Astrocyte of the hippocampus (primary cell): ENCODE results near the gene PLA2G4D.
A peak's percentile ranks its signal among the peaks of the same experiment; 100 is the strongest.

ENCODE experiments used
- DNase-seq: peaks from one replicate; pipeline ENCODE4 v3.0.0; 2011; ENCODE audit warnings: low read depth, low spot score

Gene PLA2G4D

DNA sequence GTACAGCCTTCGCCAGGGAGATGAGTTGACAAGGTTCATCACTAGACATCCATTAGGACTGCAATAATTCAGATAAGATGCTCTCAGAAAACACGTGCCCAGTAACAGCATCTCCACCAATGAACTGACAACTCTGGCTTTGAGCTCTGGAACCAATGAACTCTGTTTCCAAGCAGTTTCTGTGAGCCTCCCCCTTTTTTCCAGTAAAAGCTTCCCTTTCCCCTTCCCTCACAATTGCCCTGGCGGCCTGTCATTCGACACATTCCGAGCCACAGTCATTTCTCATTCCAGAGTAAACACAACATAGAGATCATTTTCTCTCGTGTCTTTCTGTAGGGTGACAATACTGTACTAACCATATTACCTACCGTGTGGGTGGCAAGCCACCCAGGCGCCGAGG, 3.6 kb downstream of the PLA2G4D start:
- no peak for DNase-seq

DNA sequence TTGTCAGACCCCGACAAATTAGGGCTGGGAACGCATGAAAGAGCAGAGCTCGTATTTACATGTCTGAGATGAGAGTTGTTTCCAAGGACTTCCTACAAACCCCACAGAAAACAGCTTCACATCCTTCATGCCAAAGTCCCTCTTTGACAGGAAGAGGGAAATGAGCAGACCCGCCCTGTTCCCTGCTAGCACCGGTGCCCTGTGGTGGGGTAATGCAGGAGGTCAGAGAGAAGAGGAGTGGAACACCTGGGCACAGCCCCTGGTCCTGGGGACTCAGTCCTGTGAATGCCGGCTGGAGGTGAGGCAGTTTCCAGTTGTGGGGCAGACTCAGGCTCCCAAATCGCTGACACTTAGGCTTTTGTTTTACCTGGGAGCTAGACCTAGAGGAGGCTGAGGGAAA, 4.0 kb downstream of the PLA2G4D start:
- no peak for DNase-seq

DNA sequence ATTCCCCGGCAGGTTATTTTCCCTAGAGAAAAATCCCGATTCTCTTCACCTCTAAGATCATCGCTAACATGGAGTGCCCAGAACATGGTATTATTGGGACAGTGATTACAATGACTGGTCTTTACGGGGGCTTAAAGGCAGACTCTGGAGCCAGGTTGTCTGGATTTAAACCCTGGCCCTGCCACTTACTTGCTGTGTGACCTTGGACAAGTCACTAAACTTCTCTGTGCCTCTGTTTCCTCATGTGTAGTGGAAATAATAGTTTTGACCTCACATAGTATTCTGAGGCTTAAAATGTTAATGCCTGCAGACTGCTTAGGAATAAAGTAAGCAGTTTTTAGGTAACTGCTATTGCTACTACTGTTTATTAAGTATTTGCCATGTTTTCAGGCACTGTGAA, 4.4 kb downstream of the PLA2G4D start:
- DNase-seq: no peak

DNA sequence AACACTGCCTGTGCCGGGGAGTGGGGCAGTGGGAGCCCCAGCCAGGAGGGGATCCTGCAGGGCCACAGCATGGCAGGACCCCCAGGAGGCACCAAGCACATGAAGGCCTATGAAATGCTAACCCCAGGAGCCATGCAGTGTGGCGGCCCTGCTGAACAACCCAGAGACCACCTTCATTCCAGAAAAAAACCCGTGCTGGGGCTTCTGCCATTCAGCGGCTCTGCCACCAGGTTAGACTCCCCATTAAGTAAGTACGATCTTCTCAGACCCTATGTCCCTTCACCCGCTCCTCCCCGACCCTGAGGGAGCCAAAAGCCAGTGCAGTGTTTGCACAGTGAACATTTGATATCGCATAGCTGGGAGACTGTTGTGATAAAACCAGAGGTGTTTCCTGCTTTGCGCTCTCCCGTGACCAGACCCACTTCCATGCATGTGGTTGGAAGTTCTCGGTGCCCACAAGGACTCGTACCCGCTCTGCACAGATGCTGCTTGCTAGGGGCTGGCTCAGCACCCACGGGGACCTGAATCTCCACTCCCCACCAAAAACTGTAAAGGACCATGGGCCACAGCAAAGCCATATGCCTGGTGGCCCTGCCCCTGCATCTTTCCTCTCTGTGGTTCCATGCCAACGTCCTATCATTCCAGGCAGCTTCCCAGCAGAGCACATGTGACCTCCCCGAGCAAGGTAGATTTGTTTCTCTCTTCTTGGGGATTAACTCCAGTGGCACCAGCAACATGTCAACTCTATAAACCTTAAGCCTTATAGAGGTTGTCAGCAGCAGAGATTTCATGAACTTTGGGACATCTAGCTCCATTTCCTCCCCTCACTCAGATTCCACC, 5.3 kb downstream of the PLA2G4D start:
- DNase-seq: no peak

DNA sequence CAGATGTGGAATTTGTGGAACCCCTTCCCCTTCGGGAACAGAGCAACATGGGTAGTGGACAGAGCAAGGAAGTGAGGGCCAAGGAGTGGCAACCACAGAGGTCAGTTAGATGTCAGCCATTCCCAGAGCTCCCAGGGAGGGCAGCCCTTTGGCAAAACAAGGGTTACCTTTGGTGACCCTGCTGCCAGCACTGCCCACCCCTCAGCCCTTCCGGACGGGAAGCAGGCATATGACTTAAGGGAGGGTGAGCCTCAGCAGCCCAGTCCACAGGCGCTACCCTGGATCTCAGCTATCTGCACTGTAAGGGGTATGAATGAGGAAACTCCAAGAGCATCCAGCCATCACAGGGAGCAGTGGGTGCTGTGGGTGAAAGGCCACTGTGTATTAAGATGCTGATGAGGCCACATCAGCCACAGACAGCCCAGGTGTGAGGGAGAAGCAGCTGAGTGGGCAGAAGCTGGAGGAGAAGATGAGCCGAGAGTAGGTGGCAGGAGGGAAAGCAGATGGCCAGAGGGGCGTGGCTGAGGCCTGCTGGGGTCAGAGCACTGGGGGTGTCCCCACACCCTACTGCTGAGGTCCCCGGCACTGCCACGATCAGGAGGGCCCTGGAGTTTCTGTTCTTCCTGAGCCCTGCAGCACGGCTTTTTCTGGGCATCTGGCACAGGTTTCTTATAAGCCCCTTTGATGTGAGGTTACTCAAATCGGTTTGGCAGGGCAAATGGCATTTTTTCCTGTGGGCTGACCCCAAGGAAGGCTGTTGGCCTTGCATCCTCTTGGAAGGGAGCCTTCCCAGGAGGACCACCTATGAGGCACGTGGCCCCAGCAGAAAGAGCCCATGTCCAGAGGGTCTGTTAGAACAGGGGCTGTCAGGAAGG, 6.2 kb downstream of the PLA2G4D start:
- DNase-seq: no peak

DNA sequence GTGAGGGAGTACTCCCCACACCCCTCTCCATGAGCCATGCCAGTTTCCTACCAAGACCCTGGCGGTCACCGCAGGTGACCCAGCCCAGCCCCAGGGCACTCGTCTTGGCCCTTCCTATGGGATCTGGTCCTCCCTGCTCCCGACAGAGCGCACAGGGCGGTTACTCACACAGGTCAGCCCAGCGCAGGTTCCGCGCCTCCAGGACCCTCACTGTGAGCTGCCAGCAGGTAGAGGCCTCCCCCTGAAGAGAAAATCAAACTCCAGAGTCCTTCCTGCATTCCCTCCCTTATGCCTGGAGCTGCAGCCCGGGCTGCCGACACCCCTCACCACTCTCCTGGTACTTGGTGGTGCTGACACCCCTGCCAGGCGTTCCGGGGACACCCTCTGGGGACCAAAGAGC, 6.9 kb downstream of the PLA2G4D start:
- DNase-seq: no peak

DNA sequence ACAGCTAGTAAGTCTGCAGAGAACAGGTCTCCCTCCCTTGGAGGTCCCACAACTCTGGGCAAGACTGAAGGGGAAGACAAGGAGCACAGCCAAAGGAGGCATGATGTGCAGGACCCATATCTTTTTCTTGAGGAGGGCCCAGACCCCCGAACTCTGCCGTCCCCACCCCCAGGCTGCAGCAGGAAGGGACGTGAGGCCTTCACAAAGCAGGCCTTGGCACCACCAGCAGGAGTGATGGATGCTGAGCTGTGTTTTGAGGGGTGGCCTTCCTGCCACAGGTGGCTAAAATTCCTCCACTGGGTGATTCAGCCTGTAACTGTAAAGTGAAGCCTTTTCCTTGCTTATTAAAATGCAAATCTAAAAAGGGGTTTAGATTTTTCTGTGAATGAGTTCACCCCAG, 8.6 kb downstream of the PLA2G4D start:
- DNase-seq: no peak

DNA sequence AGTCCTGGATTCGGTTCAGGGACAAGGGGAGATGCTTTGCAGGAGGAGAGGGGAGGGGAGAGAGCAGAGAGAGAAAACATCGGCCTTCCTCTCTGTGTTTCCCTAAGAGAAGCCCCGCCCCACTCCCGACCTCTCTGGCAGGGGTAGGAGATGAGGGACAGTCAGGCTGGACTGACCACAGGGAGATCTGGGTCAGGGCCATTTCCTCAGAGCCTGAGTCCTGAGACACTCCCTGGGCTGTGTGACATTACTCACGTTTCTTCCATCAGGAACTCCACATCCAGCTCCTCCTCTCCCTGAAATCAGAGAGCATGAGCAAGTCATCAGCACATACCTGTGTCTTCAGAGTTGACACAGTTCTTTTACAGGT, 9.1 kb downstream of the PLA2G4D start:
- no peak for DNase-seq

DNA sequence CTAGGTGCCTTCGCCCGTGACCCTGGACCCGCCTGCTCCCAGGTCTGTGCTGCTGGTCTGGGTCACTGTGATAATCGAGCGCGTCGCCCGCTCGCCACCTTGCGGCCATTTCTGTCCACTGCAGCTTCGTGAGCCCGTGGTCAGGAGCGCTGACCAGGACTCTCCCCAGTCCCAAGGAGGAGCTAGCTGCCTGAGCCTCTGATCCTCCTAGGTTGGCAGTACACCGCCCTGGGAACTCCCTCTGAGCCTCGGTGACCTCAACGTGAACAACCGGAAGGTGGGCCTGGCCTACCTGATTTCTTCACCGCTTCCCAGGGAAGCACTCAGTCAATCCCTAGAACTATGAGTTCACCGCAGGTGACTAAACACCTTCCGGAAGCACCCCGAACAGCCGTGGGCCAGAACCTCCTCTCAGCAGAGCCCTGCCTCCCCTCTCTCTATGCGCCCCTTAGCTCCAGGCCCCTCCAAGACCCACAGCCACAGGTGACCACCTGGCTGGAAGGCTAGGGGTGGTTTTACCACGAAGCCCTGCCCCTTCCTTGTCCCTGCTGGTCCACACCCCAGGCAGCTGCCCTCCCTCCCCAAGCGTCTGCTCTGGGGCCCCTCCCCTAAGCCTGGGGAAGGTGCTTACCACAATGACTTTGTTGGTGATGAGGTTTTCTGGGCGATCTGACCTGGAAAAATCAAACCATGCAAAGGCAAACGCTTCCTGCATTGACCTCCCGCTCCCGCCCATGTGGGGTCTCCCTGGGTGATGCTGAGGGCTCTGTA, 9.7 kb downstream of the PLA2G4D start:
- DNase-seq: peak; percentile 85

DNA sequence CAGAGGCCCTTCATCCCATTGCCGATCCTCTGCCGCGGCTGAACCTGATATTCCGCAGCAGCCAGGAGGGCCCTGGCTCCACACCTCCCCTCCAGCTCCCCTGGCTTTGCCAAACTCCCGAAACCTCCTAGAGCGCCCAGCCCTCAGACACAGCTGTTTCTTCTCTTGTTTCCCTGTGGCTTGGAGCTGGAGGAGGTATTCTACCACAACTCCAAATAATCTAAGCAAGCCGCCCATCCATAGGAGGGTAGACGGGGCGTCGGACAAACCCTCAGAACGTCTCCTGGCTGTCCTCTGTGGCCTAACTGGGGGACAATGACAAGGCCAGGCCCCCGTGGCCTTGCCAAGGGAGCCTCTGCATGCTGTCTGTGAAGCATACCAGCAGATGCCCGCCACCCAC, 10.4 kb downstream of the PLA2G4D start:
- no peak for DNase-seq

DNA sequence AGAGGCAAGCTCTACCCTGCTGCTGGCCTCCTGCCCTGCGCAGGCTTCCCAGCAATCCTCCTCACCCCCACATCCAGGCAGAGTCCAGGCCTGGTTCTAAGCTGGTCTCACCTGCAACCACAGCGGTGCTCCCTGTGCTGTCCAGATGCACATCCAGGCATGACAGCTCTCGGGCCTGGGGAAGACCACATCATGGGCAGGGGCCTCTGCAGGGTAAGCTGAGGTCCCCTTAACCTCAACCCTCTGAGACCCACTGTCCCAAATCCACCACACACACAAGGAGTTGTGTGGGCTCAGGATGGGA, 10.8 kb downstream of the PLA2G4D start:
- DNase-seq: no peak

DNA sequence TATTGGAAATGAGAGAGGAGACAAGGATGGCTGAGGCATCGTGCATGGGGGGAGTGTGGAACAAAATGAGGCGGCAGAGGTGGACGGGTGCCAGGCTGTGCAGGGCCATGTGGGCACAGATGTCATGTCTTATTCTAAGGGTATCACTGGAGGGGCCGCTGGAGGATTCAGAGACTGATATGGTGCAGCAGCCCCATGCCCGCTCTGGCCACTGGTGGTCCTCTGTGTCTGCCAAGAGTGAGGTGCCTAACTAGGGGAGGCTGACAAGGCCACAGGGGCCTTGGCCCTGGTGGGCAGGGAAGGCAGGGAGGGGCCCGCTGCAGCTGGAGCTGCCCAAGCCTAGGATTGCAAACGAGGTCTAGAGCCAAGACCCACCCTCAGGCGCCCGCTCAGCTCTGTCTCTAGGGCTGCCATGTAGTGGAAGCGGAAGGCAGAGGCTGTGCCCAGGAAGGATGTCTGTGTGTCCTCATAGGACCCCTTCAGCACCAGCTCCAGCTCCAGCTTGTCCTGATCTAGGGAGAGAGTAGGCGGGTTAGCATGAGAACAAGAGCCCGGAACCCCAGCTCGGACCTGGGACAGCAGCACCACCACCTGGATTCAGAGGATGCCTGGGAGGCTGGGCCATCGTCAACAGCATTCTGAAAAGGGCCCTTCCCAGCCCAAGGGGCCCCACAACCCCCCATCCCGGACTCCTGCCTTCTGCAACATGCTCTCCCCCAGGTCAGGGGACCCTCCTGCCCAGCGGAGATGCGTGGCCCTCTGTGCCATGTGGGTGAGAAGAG, 11.3 kb downstream of the PLA2G4D start:
- no peak for DNase-seq

DNA sequence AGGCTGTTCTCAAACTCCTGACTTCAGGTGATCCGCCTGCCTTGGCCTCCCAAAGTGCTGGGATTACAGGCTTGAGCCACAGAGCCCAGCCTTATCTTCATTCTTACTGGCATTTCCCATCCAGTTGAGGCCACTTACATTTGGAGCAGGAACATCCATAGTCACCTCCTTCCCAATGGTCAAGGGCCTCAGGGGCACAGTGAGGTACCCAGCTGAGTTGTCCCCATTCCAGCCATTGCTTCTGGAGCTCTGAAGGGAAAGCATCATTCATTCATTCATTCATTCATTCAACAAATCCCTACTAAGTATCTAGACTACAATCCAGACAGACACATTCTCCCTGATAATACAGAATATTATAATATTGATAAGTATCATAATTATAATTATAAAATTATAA, 12.2 kb downstream of the PLA2G4D start:
- no peak for DNase-seq

DNA sequence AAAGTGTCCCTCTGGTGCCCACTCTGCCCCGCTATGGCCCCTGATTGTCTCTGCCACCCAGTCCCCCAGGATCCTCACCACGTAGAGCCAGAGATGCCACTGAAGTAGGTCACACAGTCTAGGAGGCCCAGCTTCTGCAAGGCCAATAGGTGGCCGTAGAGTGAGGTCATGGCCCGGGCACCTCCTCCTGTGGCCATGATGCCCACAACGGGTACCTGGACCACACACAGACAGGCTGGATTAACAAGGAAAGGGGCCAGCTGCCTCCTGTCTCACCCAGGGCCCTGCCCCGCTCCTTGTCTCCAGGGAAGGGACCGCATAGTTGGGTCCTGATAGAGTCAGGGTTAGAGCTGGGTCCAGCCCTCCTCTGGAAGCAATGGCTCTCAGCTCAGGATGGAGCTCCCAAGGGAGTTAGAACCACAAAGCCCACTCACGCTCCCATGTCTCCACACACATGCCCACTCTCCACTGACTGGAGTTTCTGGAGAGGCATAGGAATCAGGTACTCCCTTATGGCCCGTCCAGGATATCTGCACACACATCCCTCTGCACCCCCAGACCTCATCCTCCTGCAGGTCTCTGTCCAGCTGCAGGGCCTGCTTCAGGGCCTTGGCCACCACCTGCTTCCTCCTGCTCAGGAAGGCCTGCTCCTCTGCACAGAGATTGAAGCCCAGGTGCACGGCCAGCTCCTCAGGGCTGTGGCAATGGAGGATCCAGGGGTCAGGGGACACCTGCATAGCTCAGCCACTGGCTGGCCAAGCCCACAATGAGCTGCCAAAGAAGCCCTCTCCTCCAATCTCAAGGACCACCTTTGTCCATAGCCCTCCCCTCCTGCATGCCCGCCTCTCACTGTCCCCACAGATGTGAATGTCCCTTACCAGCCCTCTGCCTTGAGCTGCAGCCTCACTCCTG, 13.2 kb downstream of the PLA2G4D start:
- DNase-seq: no peak

DNA sequence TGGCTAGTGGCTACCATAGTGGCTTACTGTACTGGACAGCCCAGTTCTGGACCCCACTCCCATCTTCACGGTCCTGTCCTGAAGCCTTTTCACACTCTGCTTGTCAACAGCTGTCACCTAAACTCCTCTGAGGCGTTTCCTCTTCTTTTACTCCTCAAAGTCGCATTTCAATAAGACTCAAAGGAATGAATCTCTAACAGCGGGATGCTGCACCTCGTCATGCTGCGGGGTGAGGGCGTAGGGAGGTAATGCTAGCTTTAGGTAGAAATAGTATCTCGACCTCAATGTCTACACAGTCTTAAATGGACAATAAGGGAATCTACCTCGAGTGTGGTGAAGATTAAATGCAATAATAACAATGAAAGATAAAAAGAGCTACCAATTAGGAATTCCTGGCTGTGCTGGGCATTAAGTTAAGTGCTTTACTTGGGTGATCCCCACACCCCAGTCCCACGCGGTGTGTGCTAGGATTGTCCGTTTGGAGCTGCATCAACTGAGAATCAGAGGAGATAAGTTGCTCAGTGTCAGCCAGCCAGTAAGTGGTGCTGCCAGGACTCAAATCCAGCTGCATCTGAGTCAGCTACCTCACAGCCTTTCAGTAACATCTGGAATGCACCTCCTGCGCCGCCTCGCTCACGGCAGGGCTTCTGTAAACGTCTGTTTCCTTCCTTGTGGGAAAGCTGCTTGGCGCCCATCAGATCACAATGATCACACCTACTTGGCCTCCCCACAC, 14.0 kb downstream of the PLA2G4D start:
- no peak for DNase-seq

DNA sequence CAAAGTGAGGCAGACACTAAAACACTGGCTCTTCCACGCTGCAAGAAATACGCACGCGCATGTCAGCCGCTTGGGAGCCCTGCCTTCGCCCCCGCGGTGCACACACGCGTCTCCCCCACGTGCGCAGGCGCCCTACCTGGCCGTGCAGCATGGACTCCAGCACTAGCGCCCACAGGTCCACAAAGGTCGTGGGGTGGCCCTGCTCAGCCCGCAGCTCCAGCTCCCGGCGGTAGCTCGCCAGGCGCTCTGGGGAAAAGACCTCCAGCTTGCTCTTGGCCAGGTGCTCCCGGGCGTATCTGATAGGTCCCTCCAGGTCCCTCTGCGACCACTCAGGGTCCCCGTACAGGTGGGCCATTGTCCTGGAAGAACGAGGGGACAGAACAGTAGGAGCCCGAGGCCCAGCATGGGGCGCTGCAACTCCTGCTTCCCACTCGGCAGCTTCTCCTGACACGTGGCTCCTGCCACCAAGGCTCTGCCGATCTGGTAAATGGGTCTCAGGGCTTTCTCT, 14.9 kb downstream of the PLA2G4D start:
- DNase-seq: no peak

DNA sequence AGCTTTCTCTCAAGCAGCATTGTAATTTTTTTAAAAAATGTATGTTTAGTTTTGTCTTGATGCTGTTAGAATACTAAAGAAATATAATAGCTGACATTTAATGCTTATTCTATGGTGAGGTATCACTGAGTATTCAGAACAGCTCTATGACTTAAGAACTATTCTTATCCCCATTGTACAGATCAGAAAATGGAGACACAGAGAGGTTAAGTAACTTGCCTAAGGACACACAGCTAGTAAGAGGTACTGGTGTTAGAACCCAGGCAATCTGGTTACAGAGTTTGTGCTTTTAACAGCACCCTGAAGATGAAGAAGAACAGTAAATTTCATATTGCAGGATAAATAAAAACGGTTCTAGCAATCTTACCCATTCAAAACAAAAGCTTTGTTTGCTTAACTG, 15.5 kb downstream of the PLA2G4D start:
- DNase-seq: no peak

DNA sequence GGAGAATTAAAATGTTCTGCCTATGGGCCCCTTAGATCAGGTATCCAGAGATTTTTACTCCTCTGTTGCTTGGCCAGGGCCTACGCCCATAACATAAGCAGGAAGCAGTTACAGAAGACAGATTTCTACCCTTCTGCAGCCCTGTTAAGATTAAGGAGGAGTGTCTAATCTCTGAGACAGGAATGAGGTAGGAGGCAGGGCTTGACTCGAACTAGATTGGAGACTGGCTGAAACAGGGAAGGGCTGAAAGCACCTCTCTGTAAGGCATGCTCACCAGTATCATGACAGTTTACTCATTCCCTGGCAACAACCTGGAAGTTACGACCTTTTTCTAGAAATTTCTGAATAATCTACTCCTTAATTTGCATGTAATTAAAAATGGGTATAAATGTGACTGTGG, 16.7 kb downstream of the PLA2G4D start:
- DNase-seq: no peak

DNA sequence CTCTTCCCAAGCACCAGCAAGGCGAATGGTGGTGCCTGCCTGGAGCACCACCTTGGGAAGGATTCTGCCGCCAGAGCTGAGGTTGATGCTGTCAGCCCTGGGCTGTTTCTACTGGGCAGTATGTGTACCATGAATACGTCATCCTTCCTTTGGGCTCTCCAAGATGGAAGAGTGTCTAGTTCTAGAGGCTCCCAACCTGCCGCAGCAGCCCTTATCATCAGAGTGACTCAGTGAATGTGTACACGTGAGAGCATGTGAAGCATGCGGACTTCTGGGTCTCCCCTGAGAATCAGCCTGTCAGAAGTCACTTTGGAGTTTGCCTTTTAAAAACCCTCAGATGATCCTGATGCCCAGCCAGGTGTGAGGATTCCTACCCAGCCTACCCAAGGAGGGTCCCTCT, 20.9 kb downstream of the PLA2G4D start:
- no peak for DNase-seq
